ENCODE results near the gene PRPF38A. TPM values are rescaled to one million over a fixed set of nuclear protein-coding genes. Genes with fewer than 3 reads are reported as not detected.

Gene PRPF38A
- total RNA-seq, result 62.7 and 62.9 TPM in 2 replicates
- long read RNA-seq, full-length matches to known transcripts, result 341 of 376 reads
- long read RNA-seq, partial matches to known transcripts, result 5 of 376 reads
- long read RNA-seq, other reads (novel, unspliced or antisense), result 30 of 376 reads

- Mint-ChIP-seq H3K4me3 (ENCODE audit: low read depth) (peak within 1 kb of the TSS; percentile 100), H3K27me3 (no peaks in the 10 kb centered on the region), H3K27ac (peak within 1 kb of the TSS; percentile 99), H3K36me3 (ENCODE audit: insufficient read depth) (peaks cover 16% of the 10 kb centered on the region), H3K9me3 (ENCODE audit: low read depth) (no peaks in the 10 kb centered on the region), H3K4me1 (ENCODE audit: low read depth) (peaks cover 27% of the 10 kb centered on the region)
- DNase-seq (ENCODE audit: low spot score, unreplicated experiment), result peak; percentile 88
- peak; percentile 73 for TF ChIP-seq CTCF (IDR thresholded peaks at IDR 0.05; ENCODE audit: unreplicated experiment)
Observed at GRCh38 chr1:52404116-52404974, at the start of gene PRPF38A, which contains the start of gene ORC1. PRPF38A (plus strand) TSS chr1:52404602; CDS start chr1:52404750, 148 bp downstream. ORC1 (minus strand) TSS chr1:52404423; CDS start chr1:52402223, 2,200 bp downstream.

- Mint-ChIP-seq H3K4me1 (ENCODE audit: low read depth) (peaks cover 6% of the 10 kb centered on the region), H3K27ac (peak overlapping the region; percentile 62), H3K9me3 (ENCODE audit: low read depth) (no peaks in the 10 kb centered on the region), H3K27me3 (no peaks in the 10 kb centered on the region), H3K4me3 (ENCODE audit: low read depth) (no peak overlapping the region), H3K36me3 (ENCODE audit: insufficient read depth) (peaks cover 32% of the 10 kb centered on the region)
- TF ChIP-seq CTCF (IDR thresholded peaks at IDR 0.05; ENCODE audit: unreplicated experiment), result no peak
- no peak for DNase-seq (ENCODE audit: low spot score, unreplicated experiment)
Observed at GRCh38 chr1:52355436-52355835, 49.0 kb upstream of the PRPF38A start.

GRCh38 chr1:52355847-52356505, 48.4 kb upstream of the PRPF38A start:
- H3K27ac Mint-ChIP-seq, result peak overlapping the region; percentile 62
- no peaks in the 10 kb centered on the region for H3K9me3 Mint-ChIP-seq (ENCODE audit: low read depth)

GRCh38 chr1:52356818-52357355, 47.5 kb upstream of the PRPF38A start:
- Mint-ChIP-seq H3K27me3 (no peaks in the 10 kb centered on the region), H3K9me3 (ENCODE audit: low read depth) (no peaks in the 10 kb centered on the region), H3K4me1 (ENCODE audit: low read depth) (no peaks in the 10 kb centered on the region), H3K4me3 (ENCODE audit: low read depth) (no peak overlapping the region), H3K27ac (no peak overlapping the region), H3K36me3 (ENCODE audit: insufficient read depth) (peaks cover 38% of the 10 kb centered on the region)
- DNase-seq (ENCODE audit: low spot score, unreplicated experiment), result no peak
- TF ChIP-seq CTCF (IDR thresholded peaks at IDR 0.05; ENCODE audit: unreplicated experiment), result no peak

More at GRCh38 chr1:52355847-52356505, 48.4 kb upstream of the PRPF38A start:
- no peaks in the 10 kb centered on the region for H3K27me3 Mint-ChIP-seq
- H3K4me3 Mint-ChIP-seq (ENCODE audit: low read depth), result no peak overlapping the region
- peaks cover under 1% of the 10 kb centered on the region for H3K4me1 Mint-ChIP-seq (ENCODE audit: low read depth)
- DNase-seq (ENCODE audit: low spot score, unreplicated experiment), result no peak
- TF ChIP-seq CTCF (IDR thresholded peaks at IDR 0.05; ENCODE audit: unreplicated experiment), result no peak
- H3K36me3 Mint-ChIP-seq (ENCODE audit: insufficient read depth), result peaks cover 32% of the 10 kb centered on the region

GRCh38 chr1:52357397-52357796, 47.0 kb upstream of the PRPF38A start:
- no peak overlapping the region for H3K27ac Mint-ChIP-seq
- H3K36me3 Mint-ChIP-seq (ENCODE audit: insufficient read depth), result peaks cover 38% of the 10 kb centered on the region
- TF ChIP-seq CTCF (IDR thresholded peaks at IDR 0.05; ENCODE audit: unreplicated experiment), result no peak
- no peaks in the 10 kb centered on the region for H3K27me3 Mint-ChIP-seq
- no peak for DNase-seq (ENCODE audit: low spot score, unreplicated experiment)
- no peak overlapping the region for H3K4me3 Mint-ChIP-seq (ENCODE audit: low read depth)
- H3K9me3 Mint-ChIP-seq (ENCODE audit: low read depth), result no peaks in the 10 kb centered on the region
- H3K4me1 Mint-ChIP-seq (ENCODE audit: low read depth), result no peaks in the 10 kb centered on the region

All from progenitor cell of endocrine pancreas (in vitro differentiated cells).